Measurements from ENCODE around the gene GRAMD4.

The GRAMD4 gene

GRCh38 chr22:46727813-46728364 is 107.7 kb downstream of the GRAMD4 start:
- no peak for DNase-seq

DNA sequence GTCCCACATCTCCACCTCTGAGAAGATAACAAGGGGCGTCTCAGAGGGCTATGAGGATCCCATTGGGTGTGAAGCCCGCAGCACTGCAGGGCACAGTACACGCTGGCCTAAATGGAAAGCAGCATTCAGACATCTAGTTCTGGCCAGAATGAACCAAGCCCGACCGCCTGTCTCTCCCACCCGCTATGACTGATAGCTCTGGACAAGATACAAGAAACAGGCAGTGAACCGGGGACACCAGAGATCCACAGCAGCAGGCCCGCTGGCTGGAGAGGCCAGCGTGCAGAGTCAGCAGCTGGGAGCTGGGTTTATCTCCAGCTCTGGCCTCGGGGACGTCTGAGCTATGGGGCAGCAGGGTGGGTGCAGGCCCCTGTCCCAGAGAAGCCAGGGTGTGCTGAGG is 108.3 kb downstream of the GRAMD4 start:
- no peak for DNase-seq

All from RPMI8226 (cell line).